PC-9 (cell line): Measurements from ENCODE around the gene NHLRC2. TPM values are rescaled to one million over a fixed set of nuclear protein-coding genes. Genes with fewer than 3 reads are reported as not detected.

Experiments used
- BruUV-seq: library from RNA; stranded (reverse); fragments of 400-500 nt; replicated peaks from 2 replicates; lab custom pipeline; 2021; lab: Mats Ljungman, UMichigan
- CTCF ChIA-PET: fragments of 300-600 bp; sonication (Branson Sonifier 250); formaldehyde crosslinking; loops from one replicate; lab custom pipeline; 2022; ENCODE audit warnings: antibody characterized with exemption; lab: Charles Lee
- POLR2A ChIA-PET: fragments of 300-600 bp; sonication (Branson Sonifier 250); formaldehyde crosslinking; loops from one replicate; lab custom pipeline; 2022; ENCODE audit warnings: antibody characterized with exemption; ENCODE audit not compliant: unreplicated experiment; lab: Charles Lee
- DNase-seq, 2 experiments: peaks; one replicate each; pipeline versions ENCODE4 v3.0.0 to v3.0.0-alpha.2; 2015 to 2022; ENCODE audit warnings: mixed read lengths in 1 of 2
- H2AFZ ChIP-seq: fragments of 200-600 bp; sonication (generic); 2 replicates; pipeline ENCODE4 v1.8.1; 2017; ENCODE audit warnings: antibody characterized with exemption
- H3F3A ChIP-seq: fragments of 200-600 bp; sonication (generic); 2 replicates; pipeline ENCODE4 v1.8.1; 2017; ENCODE audit warnings: antibody characterized with exemption, mild to moderate bottlenecking, low read depth; ENCODE audit not compliant: insufficient read depth
- H3K27ac ChIP-seq: fragments of 200-600 bp; sonication (generic); 2 replicates; pipeline ENCODE4 v1.6.1; 2016; ENCODE audit warnings: mixed run types
- H3K27me3 ChIP-seq: fragments of 200-600 bp; sonication (generic); 2 replicates; pipeline ENCODE4 v1.6.1; 2016; ENCODE audit warnings: low read depth, mixed run types; ENCODE audit not compliant: insufficient read depth
- H3K36me3 ChIP-seq: fragments of 200-600 bp; sonication (generic); 2 replicates; pipeline ENCODE4 v1.6.1; 2016; ENCODE audit warnings: low read depth, mixed run types
- H3K4me1 ChIP-seq: fragments of 200-600 bp; sonication (generic); replicated peaks from 2 replicates; pipeline ENCODE4 v1.6.1; 2016; ENCODE audit warnings: mixed run types; ENCODE audit not compliant: insufficient read depth
- H3K4me2 ChIP-seq: fragments of 200-600 bp; sonication (generic); 2 replicates; pipeline ENCODE4 v1.6.1; 2017; ENCODE audit warnings: mixed run types
- H3K4me3 ChIP-seq: fragments of 200-600 bp; sonication (generic); 2 replicates; pipeline ENCODE4 v1.6.1; 2016; ENCODE audit warnings: mixed run types
- H3K79me2 ChIP-seq: fragments of 200-600 bp; sonication (generic); 2 replicates; pipeline ENCODE4 v1.6.1; 2017; ENCODE audit warnings: low read depth, mixed run types
- H3K9me2 ChIP-seq: fragments of 200-600 bp; sonication (generic); 2 replicates; pipeline ENCODE4 v1.8.1; 2017; ENCODE audit warnings: mild to moderate bottlenecking; ENCODE audit not compliant: insufficient read depth
- H3K9me3 ChIP-seq: fragments of 200-600 bp; sonication (generic); 2 replicates; pipeline ENCODE4 v1.8.1; 2016; ENCODE audit warnings: low read depth; ENCODE audit not compliant: insufficient read depth
- H4K20me1 ChIP-seq: fragments of 200-600 bp; sonication (generic); 2 replicates; pipeline ENCODE4 v1.8.1; 2017; ENCODE audit not compliant: insufficient read depth
- EZH2 ChIP-seq: fragments of 200-600 bp; sonication (generic); IDR thresholded peaks from 2 replicates; pipeline ENCODE4 v1.8.0; 2017; ENCODE audit warnings: antibody characterized with exemption, low read depth
- intact Hi-C: fragments of 100-400 bp; cut with micrococcal nuclease; formaldehyde crosslinking; loops from one replicate; pipeline ENCODE4 v1.10.0; 2022; ENCODE audit not compliant: unreplicated experiment
- total RNA-seq: library from RNA; stranded (reverse); gene quantifications from 2 replicates; pipeline ENCODE4 v1.2.3, GENCODE V29; 2021
- TF ChIP-seq, protein P1 (sequence below): fragments of 200-600 bp; sonication (generic); conservative IDR thresholded peaks from 2 replicates; pipeline ENCODE4 v1.6.1; 2017; ENCODE audit warnings: mixed run types, antibody characterized with exemption, mild to moderate bottlenecking, moderate library complexity

Gene NHLRC2
- total RNA-seq, 1 experiment from 2014 or later: 22.8 TPM

DNA sequence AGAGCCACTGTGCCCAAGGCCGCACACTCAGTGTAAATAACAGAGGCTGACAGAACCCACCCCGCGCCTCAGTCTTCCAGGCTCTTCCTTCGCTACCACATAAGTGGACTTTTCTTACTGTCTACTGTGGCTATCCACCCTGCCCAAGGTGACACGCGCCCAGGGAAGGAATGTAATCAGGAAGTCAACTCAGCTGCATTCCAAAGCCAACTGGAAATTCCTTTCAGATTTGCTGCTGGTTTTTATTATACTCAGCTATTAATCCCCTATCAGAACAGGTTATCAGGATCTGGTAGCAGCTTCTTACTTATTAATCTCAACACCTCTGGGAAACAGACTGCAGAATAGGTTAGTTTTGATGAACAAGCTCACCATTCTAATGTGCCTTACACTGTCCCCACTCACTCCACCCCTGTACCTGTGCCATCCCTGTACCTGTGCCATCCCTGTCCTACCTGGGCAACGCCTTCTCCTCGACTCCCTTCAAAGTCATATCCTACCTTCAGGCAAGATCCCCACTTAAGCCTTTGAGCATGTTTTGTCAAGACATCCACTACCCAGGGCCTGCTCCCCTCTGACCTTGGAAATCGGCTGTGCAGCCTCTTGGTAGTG lies 90.7 kb downstream of the NHLRC2 start:
- Histone ChIP-seq H3K4me3 (no peak overlapping the region), H3K36me3 (no peaks in the 10 kb centered on the region), H3F3A (peaks cover 12% of the 10 kb centered on the region; the same call in 1 of the 2 replicates), H3K4me1 (peaks cover 37% of the 10 kb centered on the region), H3K27ac (peak overlapping the region; percentile 58; the same call in 1 of the 2 replicates), H3K4me2 (peak overlapping the region; percentile 33), H3K27me3 (no peaks in the 10 kb centered on the region), H2AFZ (no peak overlapping the region), H3K9me2 (no peaks in the 10 kb centered on the region), H3K79me2 (no peaks in the 10 kb centered on the region), H3K9me3 (no peaks in the 10 kb centered on the region), H4K20me1 (no peaks in the 10 kb centered on the region)
- DNase-seq: peak; percentile 56 to 80
- intact Hi-C loops: loop anchor here (5.0 kb wide), 1 partner anchor 193 kb away; the partner anchor contains the start of gene PLEKHS1
- ChIA-PET POLR2A (interaction anchor here (0.5 kb wide), 1 partner anchor 92 kb away, joined by 11 read pairs; no protein-coding TSS in a partner anchor), CTCF (interaction anchor here (0.6 to 0.7 kb wide), 2 partner anchors 41 to 266 kb away, joined by 3 read pairs; no protein-coding TSS in a partner anchor)
- TF ChIP-seq, protein P1, sequence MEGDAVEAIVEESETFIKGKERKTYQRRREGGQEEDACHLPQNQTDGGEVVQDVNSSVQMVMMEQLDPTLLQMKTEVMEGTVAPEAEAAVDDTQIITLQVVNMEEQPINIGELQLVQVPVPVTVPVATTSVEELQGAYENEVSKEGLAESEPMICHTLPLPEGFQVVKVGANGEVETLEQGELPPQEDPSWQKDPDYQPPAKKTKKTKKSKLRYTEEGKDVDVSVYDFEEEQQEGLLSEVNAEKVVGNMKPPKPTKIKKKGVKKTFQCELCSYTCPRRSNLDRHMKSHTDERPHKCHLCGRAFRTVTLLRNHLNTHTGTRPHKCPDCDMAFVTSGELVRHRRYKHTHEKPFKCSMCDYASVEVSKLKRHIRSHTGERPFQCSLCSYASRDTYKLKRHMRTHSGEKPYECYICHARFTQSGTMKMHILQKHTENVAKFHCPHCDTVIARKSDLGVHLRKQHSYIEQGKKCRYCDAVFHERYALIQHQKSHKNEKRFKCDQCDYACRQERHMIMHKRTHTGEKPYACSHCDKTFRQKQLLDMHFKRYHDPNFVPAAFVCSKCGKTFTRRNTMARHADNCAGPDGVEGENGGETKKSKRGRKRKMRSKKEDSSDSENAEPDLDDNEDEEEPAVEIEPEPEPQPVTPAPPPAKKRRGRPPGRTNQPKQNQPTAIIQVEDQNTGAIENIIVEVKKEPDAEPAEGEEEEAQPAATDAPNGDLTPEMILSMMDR: no peak
- no peak for TF ChIP-seq EZH2
- no TSS peak for BruUV-seq

DNA sequence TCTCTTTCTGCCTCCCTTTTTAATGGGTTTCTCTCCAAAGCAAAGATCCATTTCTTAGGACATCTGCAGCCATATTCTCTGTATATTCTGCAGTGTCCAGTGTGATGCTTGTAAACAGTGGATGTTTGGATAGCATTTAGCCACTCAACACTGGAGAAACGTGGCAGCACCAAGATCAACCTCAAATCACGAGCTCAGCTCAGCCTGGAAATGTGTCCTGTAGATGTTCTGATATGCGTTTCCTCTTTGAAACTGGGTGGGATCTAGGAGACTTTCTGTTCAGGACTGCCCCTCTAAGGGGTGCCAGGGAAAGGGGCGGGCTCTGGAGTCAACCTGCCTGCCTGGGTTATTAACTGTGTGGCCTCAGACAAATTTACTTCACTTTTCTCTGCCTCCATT lies 91.2 kb downstream of the NHLRC2 start:
- Histone ChIP-seq H3K4me3 (no peak overlapping the region), H3K4me1 (peaks cover 37% of the 10 kb centered on the region), H3K27ac (peak overlapping the region; percentile 38; the same call in 1 of the 2 replicates), H3K79me2 (no peaks in the 10 kb centered on the region), H4K20me1 (no peaks in the 10 kb centered on the region), H2AFZ (no peak overlapping the region), H3K36me3 (no peaks in the 10 kb centered on the region), H3K9me3 (no peaks in the 10 kb centered on the region), H3K9me2 (no peaks in the 10 kb centered on the region), H3F3A (peaks cover 12% of the 10 kb centered on the region; the same call in 1 of the 2 replicates), H3K4me2 (peak overlapping the region; percentile 33), H3K27me3 (no peaks in the 10 kb centered on the region)
- CTCF ChIA-PET: no interaction called here
- BruUV-seq: no TSS peak
- no peak for DNase-seq
- POLR2A ChIA-PET: no interaction called here
- TF ChIP-seq, protein P1: no peak
- no peak for TF ChIP-seq EZH2
- intact Hi-C loops: loop anchor here (5.0 kb wide), 1 partner anchor 193 kb away; the partner anchor contains the start of gene PLEKHS1

DNA sequence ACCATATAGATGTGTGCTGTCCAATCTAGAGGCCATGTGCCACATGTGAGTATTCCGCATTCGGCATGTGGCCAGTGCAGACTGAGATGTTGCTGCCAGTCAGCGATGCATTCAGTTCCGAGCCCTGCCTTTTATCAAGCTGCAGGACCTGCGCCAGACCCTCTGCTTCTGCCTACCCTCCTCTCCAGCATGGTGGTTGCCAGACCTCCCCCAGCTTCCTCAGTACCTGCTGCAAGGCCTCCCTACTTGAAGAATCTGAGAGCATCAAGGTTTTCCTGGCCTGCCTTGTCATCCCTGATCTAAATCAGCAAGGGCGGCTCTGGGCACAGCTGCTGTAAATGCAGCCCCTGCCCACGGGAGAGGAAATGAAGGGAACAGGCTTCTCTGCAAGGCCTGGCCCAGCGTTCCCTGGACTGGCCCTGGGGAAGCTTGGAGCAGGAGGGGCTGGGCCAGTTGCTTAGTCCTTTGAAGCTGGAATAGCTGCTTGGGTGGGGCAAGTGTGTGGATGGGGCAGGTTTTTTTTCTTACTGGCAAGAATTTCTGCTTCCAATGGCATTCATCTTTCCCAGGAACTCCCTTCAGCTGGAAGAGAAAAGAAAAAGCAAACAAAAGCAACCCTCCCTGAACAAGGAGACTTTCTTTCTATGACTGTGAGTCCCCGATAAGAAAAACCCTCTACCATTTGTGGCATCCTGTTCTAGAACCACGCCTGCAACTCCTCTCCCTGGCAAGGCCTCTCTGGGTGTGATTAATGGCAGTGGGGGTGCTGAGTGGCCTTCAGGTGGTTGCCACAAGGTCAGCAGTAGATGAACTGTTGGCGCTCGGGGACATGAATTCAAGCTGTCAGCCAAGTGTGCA lies 93.0 kb downstream of the NHLRC2 start:
- Histone ChIP-seq H3K27me3 (no peaks in the 10 kb centered on the region), H3K4me2 (peak overlapping the region; percentile 44), H2AFZ (no peak overlapping the region), H3K9me3 (no peaks in the 10 kb centered on the region), H3K9me2 (no peaks in the 10 kb centered on the region), H3K4me1 (peaks cover 37% of the 10 kb centered on the region), H3F3A (peaks cover 12% of the 10 kb centered on the region; the same call in 1 of the 2 replicates), H3K79me2 (no peaks in the 10 kb centered on the region), H4K20me1 (no peaks in the 10 kb centered on the region), H3K27ac (peak overlapping the region; percentile 49; the same call in 1 of the 2 replicates), H3K36me3 (no peaks in the 10 kb centered on the region), H3K4me3 (no peak overlapping the region)
- no TSS peak for BruUV-seq
- ChIA-PET POLR2A (interaction anchor here (0.6 kb wide), 3 partner anchors 113 to 185 kb away, joined by 3 to 24 read pairs (median 3); no protein-coding TSS in a partner anchor), CTCF (no interaction called here)
- TF ChIP-seq, protein P1: no peak
- no peak for TF ChIP-seq EZH2
- DNase-seq: peak; percentile 61 to 72
- intact Hi-C loops: loop anchor here (1.0 to 5.0 kb wide), 2 partner anchors 11 to 195 kb away; partner anchors contain the start of gene PLEKHS1
